Progenitor cell of endocrine pancreas (in vitro differentiated cells): ENCODE measurements around the gene CD101. TPM values are rescaled to one million over a fixed set of nuclear protein-coding genes. Genes with fewer than 3 reads are reported as not detected.

ENCODE experiments used
- DNase-seq: peaks from one replicate; pipeline ENCODE4 v3.0.0; 2021; ENCODE audit warnings: low spot score; ENCODE audit not compliant: unreplicated experiment
- H3K27ac Mint-ChIP-seq: 2 replicates; pipeline ENCODE4 v1.8.0; 2021; ENCODE audit warnings: mild to moderate bottlenecking, moderate library complexity, mixed read lengths
- H3K27me3 Mint-ChIP-seq: 2 replicates; pipeline ENCODE4 v1.8.0; 2021; ENCODE audit warnings: mixed read lengths
- H3K36me3 Mint-ChIP-seq: 2 replicates; pipeline ENCODE4 v1.8.0; 2022; ENCODE audit warnings: mixed read lengths; ENCODE audit not compliant: insufficient read depth
- H3K4me1 Mint-ChIP-seq: 2 replicates; pipeline ENCODE4 v1.8.0; 2021; ENCODE audit warnings: low read depth, mixed read lengths
- H3K4me3 Mint-ChIP-seq: 2 replicates; pipeline ENCODE4 v1.8.0; 2021; ENCODE audit warnings: low read depth, mild to moderate bottlenecking, moderate library complexity, mixed read lengths
- H3K9me3 Mint-ChIP-seq: 2 replicates; pipeline ENCODE4 v1.8.0; 2021; ENCODE audit warnings: low read depth, mixed read lengths
- CTCF ChIP-seq: fragments of 200-600 bp; sonication (generic); IDR thresholded peaks from one replicate; pipeline ENCODE4 v1.5.0; 2021; ENCODE audit warnings: antibody characterized with exemption, mild to moderate bottlenecking; ENCODE audit not compliant: unreplicated experiment
- total RNA-seq: library from RNA; stranded (reverse); gene quantifications from 2 replicates; pipeline ENCODE4 v1.2.1, GENCODE V29; 2021

CD101 gene
- total RNA-seq, 1 donor from 2014 or later, result 2.8 TPM

- H3K4me1 Mint-ChIP-seq, result peaks cover 10% of the 10 kb centered on the region
- no peak overlapping the region for H3K27ac Mint-ChIP-seq
- no peaks in the 10 kb centered on the region for H3K9me3 Mint-ChIP-seq
- H3K27me3 Mint-ChIP-seq, result no peaks in the 10 kb centered on the region
- H3K36me3 Mint-ChIP-seq, result no peaks in the 10 kb centered on the region
- no peak for TF ChIP-seq CTCF
- no peak overlapping the region for H3K4me3 Mint-ChIP-seq
- no peak for DNase-seq
These were observed 28.8 kb downstream of the CD101 start for GRCh38 chr1:117030271-117030877.

- no peak for TF ChIP-seq CTCF
- no peak overlapping the region for H3K4me3 Mint-ChIP-seq
- DNase-seq, result no peak
- no peaks in the 10 kb centered on the region for H3K27me3 Mint-ChIP-seq
- H3K36me3 Mint-ChIP-seq, result no peaks in the 10 kb centered on the region
- no peaks in the 10 kb centered on the region for H3K9me3 Mint-ChIP-seq
- no peak overlapping the region for H3K27ac Mint-ChIP-seq
- H3K4me1 Mint-ChIP-seq, result peaks cover 14% of the 10 kb centered on the region
These were observed 30.7 kb downstream of the CD101 start for GRCh38 chr1:117032266-117032665.

GRCh38 chr1:117032681-117033539 lies 31.4 kb downstream of the CD101 start:
- Mint-ChIP-seq H3K27ac (no peak overlapping the region), H3K27me3 (no peaks in the 10 kb centered on the region), H3K36me3 (no peaks in the 10 kb centered on the region), H3K4me1 (peaks cover 14% of the 10 kb centered on the region), H3K9me3 (no peaks in the 10 kb centered on the region), H3K4me3 (no peak overlapping the region)
- DNase-seq, result no peak
- no peak for TF ChIP-seq CTCF

DNA sequence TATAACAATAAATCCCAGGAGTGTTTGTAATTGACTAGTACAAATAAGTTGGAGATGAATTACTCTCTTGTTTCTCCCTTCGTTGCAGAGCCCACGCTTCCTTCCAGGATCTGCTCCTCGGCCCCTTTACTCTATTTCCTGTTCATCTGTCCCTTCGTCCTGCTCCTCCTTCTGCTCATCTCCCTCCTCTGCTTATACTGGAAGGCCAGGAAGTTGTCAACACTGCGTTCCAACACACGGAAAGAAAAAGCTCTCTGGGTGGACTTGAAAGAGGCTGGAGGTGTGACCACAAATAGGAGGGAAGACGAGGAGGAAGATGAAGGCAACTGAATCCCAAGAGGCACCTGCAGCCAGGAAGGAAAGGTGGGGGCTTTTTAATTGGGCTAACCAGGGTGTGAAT lies 32.2 kb downstream of the CD101 start:
- DNase-seq, result no peak
- Mint-ChIP-seq H3K27me3 (no peaks in the 10 kb centered on the region), H3K27ac (no peak overlapping the region), H3K4me3 (no peak overlapping the region), H3K4me1 (peaks cover 14% of the 10 kb centered on the region), H3K9me3 (no peaks in the 10 kb centered on the region), H3K36me3 (no peaks in the 10 kb centered on the region)
- TF ChIP-seq CTCF, result no peak

GRCh38 chr1:117034791-117035290 lies 33.3 kb downstream of the CD101 start:
- no peak for DNase-seq
- H3K27ac Mint-ChIP-seq, result no peak overlapping the region
- no peak overlapping the region for H3K4me3 Mint-ChIP-seq
- TF ChIP-seq CTCF, result no peak
- H3K9me3 Mint-ChIP-seq, result no peaks in the 10 kb centered on the region
- no peaks in the 10 kb centered on the region for H3K27me3 Mint-ChIP-seq
- no peaks in the 10 kb centered on the region for H3K36me3 Mint-ChIP-seq
- peaks cover 14% of the 10 kb centered on the region for H3K4me1 Mint-ChIP-seq
